ENCODE measurements around the gene NDST4. TPM values are rescaled to one million over a fixed set of nuclear protein-coding genes. Genes with fewer than 3 reads are reported as not detected.

The NDST4 gene
- total and polyA plus RNA-seq, 4 donors: 0.65 TPM; not detected in 3

DNA sequence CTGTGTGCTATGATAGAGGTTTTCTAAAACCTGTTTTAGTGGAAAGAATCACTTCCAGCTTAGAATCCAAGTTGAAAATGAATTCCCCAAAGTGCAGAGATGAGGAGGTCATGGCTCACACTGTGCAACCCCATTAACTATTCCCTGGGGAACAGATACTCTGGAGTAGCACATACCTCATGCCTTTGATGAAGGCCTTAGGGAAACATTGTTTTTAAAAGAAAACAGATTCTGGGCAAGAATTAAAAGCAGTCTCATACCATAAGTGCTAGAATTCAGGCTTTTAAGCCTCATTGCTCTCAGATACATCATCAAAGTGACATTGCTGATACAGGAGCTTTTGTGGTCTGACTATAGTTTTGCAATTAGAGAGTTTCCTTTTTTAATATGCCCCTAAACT lies 115.1 kb downstream of the NDST4 start:
- Histone ChIP-seq H3K9ac (ENCODE audit: insufficient read depth in 1 of 2, low read length in 2 of 2) (no peak overlapping the region), H3K4me3 (no peak overlapping the region), H3K27me3 (ENCODE audit: control insufficient read depth in 3 of 3, insufficient read depth in 3 of 3, low read length in 2 of 3) (no peaks in the 10 kb centered on the region), H3K4me1 (ENCODE audit: control insufficient read depth in 5 of 5, insufficient read depth in 5 of 5, low read length in 5 of 5) (peaks cover 0 to 3% (median 0%) of the 10 kb centered on the region in 5 donors), H3K9me3 (ENCODE audit: control insufficient read depth in 4 of 4, insufficient read depth in 3 of 4, low read length in 3 of 4) (peaks cover 0 to 3% (median 0%) of the 10 kb centered on the region in 4 donors), H3K36me3 (ENCODE audit: control insufficient read depth in 4 of 4, insufficient read depth in 4 of 4, low read length in 4 of 4) (no peaks in the 10 kb centered on the region), H3K27ac (ENCODE audit: low read depth in 1 of 2, low read length in 1 of 2) (no peak overlapping the region)
- TF ChIP-seq, protein P1, sequence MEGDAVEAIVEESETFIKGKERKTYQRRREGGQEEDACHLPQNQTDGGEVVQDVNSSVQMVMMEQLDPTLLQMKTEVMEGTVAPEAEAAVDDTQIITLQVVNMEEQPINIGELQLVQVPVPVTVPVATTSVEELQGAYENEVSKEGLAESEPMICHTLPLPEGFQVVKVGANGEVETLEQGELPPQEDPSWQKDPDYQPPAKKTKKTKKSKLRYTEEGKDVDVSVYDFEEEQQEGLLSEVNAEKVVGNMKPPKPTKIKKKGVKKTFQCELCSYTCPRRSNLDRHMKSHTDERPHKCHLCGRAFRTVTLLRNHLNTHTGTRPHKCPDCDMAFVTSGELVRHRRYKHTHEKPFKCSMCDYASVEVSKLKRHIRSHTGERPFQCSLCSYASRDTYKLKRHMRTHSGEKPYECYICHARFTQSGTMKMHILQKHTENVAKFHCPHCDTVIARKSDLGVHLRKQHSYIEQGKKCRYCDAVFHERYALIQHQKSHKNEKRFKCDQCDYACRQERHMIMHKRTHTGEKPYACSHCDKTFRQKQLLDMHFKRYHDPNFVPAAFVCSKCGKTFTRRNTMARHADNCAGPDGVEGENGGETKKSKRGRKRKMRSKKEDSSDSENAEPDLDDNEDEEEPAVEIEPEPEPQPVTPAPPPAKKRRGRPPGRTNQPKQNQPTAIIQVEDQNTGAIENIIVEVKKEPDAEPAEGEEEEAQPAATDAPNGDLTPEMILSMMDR (IDR thresholded peaks at IDR 0.05; ENCODE audit: control extremely low read depth, extremely low read depth): no peak
- no peak for ATAC-seq (ENCODE audit: insufficient read depth, low FRiP score)
- no peak for DNase-seq

- ATAC-seq (ENCODE audit: insufficient read depth, low FRiP score) (no peak), DNase-seq (no peak)
- Histone ChIP-seq H3K36me3 (ENCODE audit: control insufficient read depth in 4 of 4, insufficient read depth in 4 of 4, low read length in 4 of 4) (no peaks in the 10 kb centered on the region), H3K9me3 (ENCODE audit: control insufficient read depth in 4 of 4, insufficient read depth in 3 of 4, low read length in 3 of 4) (peaks cover 0 to 1% (median 0%) of the 10 kb centered on the region in 4 donors), H3K9ac (ENCODE audit: insufficient read depth in 1 of 2, low read length in 2 of 2) (no peak overlapping the region), H3K27ac (ENCODE audit: low read depth in 1 of 2, low read length in 1 of 2) (no peak overlapping the region), H3K27me3 (ENCODE audit: control insufficient read depth in 3 of 3, insufficient read depth in 3 of 3, low read length in 2 of 3) (no peaks in the 10 kb centered on the region), H3K4me3 (no peak overlapping the region), H3K4me1 (ENCODE audit: control insufficient read depth in 5 of 5, insufficient read depth in 5 of 5, low read length in 5 of 5) (peaks cover 0 to 3% (median 0%) of the 10 kb centered on the region in 5 donors)
- TF ChIP-seq, protein P1 (IDR thresholded peaks at IDR 0.05; ENCODE audit: control extremely low read depth, extremely low read depth): no peak
- 51 to 75% methylated on average over 2 of the region's 2 CpGs for WGBS, 2 donors
Measured at GRCh38 chr4:114997576-114998247, 115.7 kb downstream of the NDST4 start.

DNA sequence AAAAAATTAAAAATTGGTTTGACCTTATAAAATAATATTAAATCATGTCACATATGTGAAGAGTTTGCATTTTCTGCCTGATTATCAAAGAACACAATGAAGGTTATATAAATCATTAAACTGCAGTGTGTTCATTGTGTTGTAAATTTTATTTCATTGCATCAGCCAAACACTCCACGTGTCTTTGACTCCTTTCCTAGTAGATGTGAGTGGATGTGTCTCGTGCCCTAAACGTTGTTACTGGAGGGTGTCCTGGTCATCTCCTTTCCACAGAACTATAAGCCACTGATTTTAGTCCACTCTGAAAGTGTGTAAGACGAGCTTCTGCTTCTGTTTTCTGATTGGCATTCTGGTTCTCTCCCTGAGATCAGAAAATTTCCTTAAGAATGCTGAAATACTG lies 127.3 kb downstream of the NDST4 start:
- Histone ChIP-seq H3K4me1 (ENCODE audit: control insufficient read depth in 5 of 5, insufficient read depth in 5 of 5, low read length in 5 of 5) (peaks cover 0 to 8% (median 0%) of the 10 kb centered on the region in 5 donors), H3K36me3 (ENCODE audit: control insufficient read depth in 4 of 4, insufficient read depth in 4 of 4, low read length in 4 of 4) (no peaks in the 10 kb centered on the region), H3K9ac (ENCODE audit: insufficient read depth in 1 of 2, low read length in 2 of 2) (no peak overlapping the region), H3K4me3 (no peak overlapping the region), H3K27me3 (ENCODE audit: control insufficient read depth in 3 of 3, insufficient read depth in 3 of 3, low read length in 2 of 3) (no peaks in the 10 kb centered on the region), H3K27ac (ENCODE audit: low read depth in 1 of 2, low read length in 1 of 2) (no peak overlapping the region), H3K9me3 (ENCODE audit: control insufficient read depth in 4 of 4, insufficient read depth in 3 of 4, low read length in 3 of 4) (peaks cover 0 to 2% (median 0%) of the 10 kb centered on the region in 4 donors)
- 70 to 71% methylated on average over 4 of the region's 4 CpGs for WGBS, 2 donors
- DNase-seq (no peak), ATAC-seq (ENCODE audit: insufficient read depth, low FRiP score) (no peak)
- TF ChIP-seq, protein P1 (IDR thresholded peaks at IDR 0.05; ENCODE audit: control extremely low read depth, extremely low read depth): no peak

Measured in lung (tissue), 12 donors.